ENCODE measurements around the gene DLG2. TPM values are rescaled to one million over a fixed set of nuclear protein-coding genes. Genes with fewer than 3 reads are reported as not detected.

Gene DLG2
- total and polyA plus RNA-seq, 11 donors: 2.4 to 13.9 (median 7.1) TPM

DNA sequence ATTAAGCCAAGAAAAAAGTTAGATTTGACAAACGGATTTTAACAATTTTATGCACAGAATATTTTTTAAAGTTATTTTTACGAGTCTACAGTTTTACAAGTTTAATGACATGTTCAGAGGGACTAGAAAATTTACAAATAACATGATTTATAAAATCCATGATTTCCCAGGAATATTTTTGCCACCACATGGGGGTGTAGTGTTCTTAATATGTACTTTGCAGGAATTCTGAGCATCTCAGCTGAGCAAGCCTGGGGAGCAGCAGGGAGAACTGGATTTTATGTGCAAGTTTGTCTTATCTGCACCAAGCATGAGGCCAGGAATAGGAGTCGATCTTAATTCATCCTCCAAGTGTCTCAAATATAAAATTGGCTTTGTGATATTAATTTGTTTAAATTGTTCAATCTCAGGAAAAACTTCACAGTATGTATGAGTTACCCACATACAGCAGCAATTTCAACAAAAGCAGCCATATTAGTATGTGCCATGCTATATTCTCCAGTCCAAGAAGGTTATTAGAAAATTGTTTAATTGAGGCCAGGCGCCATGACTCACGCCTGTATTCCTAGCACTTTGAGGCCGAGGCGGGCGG, 826.3 kb downstream of the DLG2 start:
- Histone ChIP-seq H3K36me3 (no peaks in the 10 kb centered on the region), H3K9me3 (peaks cover 0 to 13% (median 3%) of the 10 kb centered on the region in 12 donors), H3K27ac (no peak overlapping the region), H3K4me1 (no peaks in the 10 kb centered on the region), H3K27me3 (no peaks in the 10 kb centered on the region), H3K4me3 (no peak overlapping the region)
- 77 to 82% (median 79%) methylated on average over 8 of the region's 8 CpGs for WGBS, 4 donors
- TF ChIP-seq, protein P1, sequence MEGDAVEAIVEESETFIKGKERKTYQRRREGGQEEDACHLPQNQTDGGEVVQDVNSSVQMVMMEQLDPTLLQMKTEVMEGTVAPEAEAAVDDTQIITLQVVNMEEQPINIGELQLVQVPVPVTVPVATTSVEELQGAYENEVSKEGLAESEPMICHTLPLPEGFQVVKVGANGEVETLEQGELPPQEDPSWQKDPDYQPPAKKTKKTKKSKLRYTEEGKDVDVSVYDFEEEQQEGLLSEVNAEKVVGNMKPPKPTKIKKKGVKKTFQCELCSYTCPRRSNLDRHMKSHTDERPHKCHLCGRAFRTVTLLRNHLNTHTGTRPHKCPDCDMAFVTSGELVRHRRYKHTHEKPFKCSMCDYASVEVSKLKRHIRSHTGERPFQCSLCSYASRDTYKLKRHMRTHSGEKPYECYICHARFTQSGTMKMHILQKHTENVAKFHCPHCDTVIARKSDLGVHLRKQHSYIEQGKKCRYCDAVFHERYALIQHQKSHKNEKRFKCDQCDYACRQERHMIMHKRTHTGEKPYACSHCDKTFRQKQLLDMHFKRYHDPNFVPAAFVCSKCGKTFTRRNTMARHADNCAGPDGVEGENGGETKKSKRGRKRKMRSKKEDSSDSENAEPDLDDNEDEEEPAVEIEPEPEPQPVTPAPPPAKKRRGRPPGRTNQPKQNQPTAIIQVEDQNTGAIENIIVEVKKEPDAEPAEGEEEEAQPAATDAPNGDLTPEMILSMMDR (IDR thresholded peaks at IDR 0.05): peak in 7 of 12 donors; percentile 7 to 38 (median 30)
- no peak for TF ChIP-seq POLR2A (IDR thresholded peaks at IDR 0.05)
- intact Hi-C loops (cut with DNase I): loop anchor here in 1 of 10 donors (10.0 kb wide), 1 partner anchor 114 kb away; no protein-coding TSS in a partner anchor
- ATAC-seq (no peak), DNase-seq (no peak)

GRCh38 chr11:84799112-84799511, 828.0 kb downstream of the DLG2 start:
- 53 to 67% (median 65%) methylated on average over 3 of the region's 3 CpGs for WGBS, 4 donors
- Histone ChIP-seq H3K36me3 (no peaks in the 10 kb centered on the region), H3K4me1 (no peaks in the 10 kb centered on the region), H3K27me3 (no peaks in the 10 kb centered on the region), H3K27ac (no peak overlapping the region), H3K9me3 (peaks cover 0 to 3% (median 0%) of the 10 kb centered on the region in 12 donors), H3K4me3 (no peak overlapping the region)
- ATAC-seq (no peak), DNase-seq (no peak)
- TF ChIP-seq, protein P1 (IDR thresholded peaks at IDR 0.05): no peak
- no peak for TF ChIP-seq POLR2A (IDR thresholded peaks at IDR 0.05)
- intact Hi-C loops (cut with DNase I): no loop called here

GRCh38 chr11:84795698-84796097, 831.4 kb downstream of the DLG2 start:
- DNase-seq (no peak), ATAC-seq (peak in 1 of 4 donors; percentile 11)
- Histone ChIP-seq H3K4me1 (no peaks in the 10 kb centered on the region), H3K4me3 (no peak overlapping the region), H3K36me3 (no peaks in the 10 kb centered on the region), H3K9me3 (peaks cover 0 to 16% (median 0%) of the 10 kb centered on the region in 12 donors), H3K27me3 (no peaks in the 10 kb centered on the region), H3K27ac (no peak overlapping the region)
- TF ChIP-seq, protein P1 (IDR thresholded peaks at IDR 0.05): no peak
- TF ChIP-seq POLR2A (IDR thresholded peaks at IDR 0.05): no peak
- 95 to 100% (median 98%) methylated on average over 5 to 8 of the region's 8 CpGs for WGBS, 4 donors
- intact Hi-C loops (cut with DNase I): no loop called here

DNA sequence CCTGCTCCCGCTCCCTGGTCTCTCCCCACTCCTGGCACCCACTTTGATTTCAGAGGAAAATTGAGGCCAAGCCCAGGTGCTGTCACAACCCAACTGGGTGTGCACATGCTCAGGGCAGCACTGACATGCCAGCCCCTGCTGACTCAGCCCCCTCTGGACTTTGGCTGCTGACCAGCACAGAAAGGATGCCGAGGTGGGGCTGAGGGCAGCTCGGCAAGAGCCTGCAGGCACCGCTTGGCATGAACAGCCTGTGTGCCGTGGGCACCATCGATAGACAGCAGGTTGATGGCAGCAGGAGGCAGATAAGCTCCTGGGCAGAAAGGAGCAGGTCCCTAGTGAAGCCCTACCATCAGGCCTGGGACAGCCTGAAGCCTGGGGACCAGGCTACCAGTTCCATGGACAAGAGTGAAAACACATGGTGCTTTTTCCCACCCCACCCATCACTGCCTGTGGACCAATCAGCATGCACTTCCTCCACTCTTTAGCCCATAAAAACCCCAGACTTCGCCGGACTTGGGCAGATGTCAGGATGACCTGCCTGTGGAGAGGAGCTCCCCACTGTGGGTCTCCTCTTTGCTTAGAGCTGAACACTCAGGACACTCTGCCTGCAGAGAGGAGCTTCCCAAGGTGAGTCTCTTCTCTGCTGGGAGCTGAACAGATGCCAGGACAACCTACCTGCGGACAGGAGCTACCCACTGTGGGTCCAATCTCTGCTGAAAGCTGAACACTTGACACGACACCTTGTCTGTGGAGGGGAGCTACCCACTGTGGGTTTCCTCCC, 832.3 kb downstream of the DLG2 start:
- no peaks in the 10 kb centered on the region for H3K27me3 ChIP-seq
- no peaks in the 10 kb centered on the region for H3K36me3 ChIP-seq
- no peaks in the 10 kb centered on the region for H3K4me1 ChIP-seq
- intact Hi-C loops (cut with DNase I): no loop called here
- peak in 1 of 4 donors; percentile 13 for ATAC-seq
- 81 to 85% (median 83%) methylated on average over 4 to 10 of the region's 10 CpGs for WGBS, 4 donors
- H3K27ac ChIP-seq: no peak overlapping the region
- no peak for TF ChIP-seq POLR2A (IDR thresholded peaks at IDR 0.05)
- TF ChIP-seq, protein P1 (IDR thresholded peaks at IDR 0.05): no peak
- H3K4me3 ChIP-seq: no peak overlapping the region
- no peak for DNase-seq
- peaks cover 0 to 16% (median 0%) of the 10 kb centered on the region in 12 donors for H3K9me3 ChIP-seq
